Measurements from ENCODE around the gene FHIP2A. TPM values are rescaled to one million over a fixed set of nuclear protein-coding genes. Genes with fewer than 3 reads are reported as not detected.
"Not testable (repeated sequence)": the region's sequence is repeated elsewhere in the genome, so short reads cannot be mapped to it uniquely, and the experiment has no call there.

The FHIP2A gene
- total RNA-seq, 2 experiments from 2014 or later: 33.5 to 35.7 TPM

GRCh38 chr10:114855776-114856543, 34.4 kb downstream of the FHIP2A start:
- no peaks in the 10 kb centered on the region for H3K27me3 Mint-ChIP-seq
- no peaks in the 10 kb centered on the region for H3K9me3 Mint-ChIP-seq (ENCODE audit: low read depth)
- peaks cover 25% of the 10 kb centered on the region for H3K4me1 Mint-ChIP-seq
- peak; percentile 64 for ATAC-seq
- H3K27ac Mint-ChIP-seq: peak overlapping the region; percentile 86
- no peak for DNase-seq
- CTCF ChIA-PET: interaction anchor here (0.8 to 2.3 kb wide), 6 partner anchors 20 to 37 kb away, joined by 3 to 9 read pairs (median 3); no protein-coding TSS in a partner anchor
- peak overlapping the region; percentile 53 for H3K4me3 Mint-ChIP-seq
- H3K36me3 Mint-ChIP-seq: peaks cover 60% of the 10 kb centered on the region

GRCh38 chr10:114856544-114857287, 35.1 kb downstream of the FHIP2A start:
- Mint-ChIP-seq H3K9me3 (ENCODE audit: low read depth) (no peaks in the 10 kb centered on the region), H3K4me1 (peaks cover 25% of the 10 kb centered on the region), H3K27me3 (no peaks in the 10 kb centered on the region), H3K27ac (peak overlapping the region; percentile 86), H3K36me3 (peaks cover 60% of the 10 kb centered on the region), H3K4me3 (peak overlapping the region; percentile 53)
- ATAC-seq (peak; percentile 45), DNase-seq (no peak)
- CTCF ChIA-PET: interaction anchor here (0.8 to 2.3 kb wide), 5 partner anchors 21 to 38 kb away, joined by 3 to 9 read pairs (median 3); no protein-coding TSS in a partner anchor

- H3K27ac Mint-ChIP-seq: peak overlapping the region; percentile 86
- not testable (repeated sequence) for H3K9me3 Mint-ChIP-seq (ENCODE audit: low read depth); H3K4me3 Mint-ChIP-seq; DNase-seq; ATAC-seq; H3K27me3 Mint-ChIP-seq
- CTCF ChIA-PET: interaction anchor here (0.9 to 2.3 kb wide), 4 partner anchors 22 to 38 kb away, joined by 3 to 9 read pairs (median 4); no protein-coding TSS in a partner anchor
- H3K36me3 Mint-ChIP-seq: peaks cover 56% of the 10 kb centered on the region
- peaks cover 25% of the 10 kb centered on the region for H3K4me1 Mint-ChIP-seq
These were observed 35.6 kb downstream of the FHIP2A start for GRCh38 chr10:114857288-114857565.

DNA sequence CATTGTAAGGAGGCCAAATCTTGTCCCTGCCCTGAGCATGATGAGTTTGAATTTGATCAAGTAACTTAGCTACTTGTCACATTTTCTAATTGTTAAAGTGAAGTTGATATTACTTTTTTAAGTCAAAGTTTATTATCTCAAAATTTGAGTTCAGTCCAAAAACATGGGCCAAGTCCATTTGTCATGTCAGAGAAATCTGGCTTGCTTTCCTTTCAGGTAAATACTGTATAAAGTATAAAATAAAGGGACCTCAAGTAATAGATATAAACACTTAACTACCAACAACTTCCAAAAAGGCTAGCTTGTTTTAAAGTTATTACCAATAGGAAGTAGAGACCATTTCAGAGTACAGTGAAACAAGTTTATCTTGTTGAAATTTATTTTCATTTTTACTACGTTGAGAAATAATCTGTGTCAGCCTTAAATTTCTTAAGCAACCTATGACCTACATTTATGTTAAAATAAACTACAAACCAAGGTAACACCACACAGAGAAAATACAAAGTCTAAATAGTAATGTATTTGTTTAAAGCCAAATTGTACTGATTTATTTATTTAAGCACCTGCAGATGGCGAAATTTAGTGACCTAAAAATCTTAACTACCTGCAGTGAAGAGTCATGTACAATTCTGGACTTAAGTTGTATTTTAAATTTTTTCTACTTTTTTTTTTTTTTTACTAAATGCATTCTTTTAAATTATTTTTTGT, 36.5 kb downstream of the FHIP2A start:
- Mint-ChIP-seq H3K36me3 (peaks cover 50% of the 10 kb centered on the region), H3K27ac (no peak overlapping the region), H3K4me3 (no peak overlapping the region), H3K9me3 (ENCODE audit: low read depth) (no peaks in the 10 kb centered on the region), H3K4me1 (peaks cover 25% of the 10 kb centered on the region), H3K27me3 (no peaks in the 10 kb centered on the region)
- ATAC-seq (no peak), DNase-seq (no peak)
- CTCF ChIA-PET: interaction anchor here (0.5 to 2.3 kb wide), 2 partner anchors 21 to 41 kb away, joined by 3 to 9 read pairs; no protein-coding TSS in a partner anchor

- H3K36me3 Mint-ChIP-seq: peaks cover 50% of the 10 kb centered on the region
- CTCF ChIA-PET: no interaction called here
These were observed 37.6 kb downstream of the FHIP2A start for GRCh38 chr10:114859222-114859621.

GRCh38 chr10:114862456-114862855, 40.9 kb downstream of the FHIP2A start:
- peaks cover 6% of the 10 kb centered on the region for H3K4me1 Mint-ChIP-seq
- no peak overlapping the region for H3K4me3 Mint-ChIP-seq

More at GRCh38 chr10:114859222-114859621, 37.6 kb downstream of the FHIP2A start:
- no peak for ATAC-seq
- DNase-seq: no peak
- Mint-ChIP-seq H3K9me3 (ENCODE audit: low read depth) (no peaks in the 10 kb centered on the region), H3K4me3 (no peak overlapping the region), H3K27me3 (no peaks in the 10 kb centered on the region), H3K27ac (peak overlapping the region; percentile 30), H3K4me1 (peaks cover 25% of the 10 kb centered on the region)

GRCh38 chr10:114867365-114867764, 45.8 kb downstream of the FHIP2A start:
- Mint-ChIP-seq H3K27me3 (no peaks in the 10 kb centered on the region), H3K4me1 (no peaks in the 10 kb centered on the region), H3K9me3 (ENCODE audit: low read depth) (no peaks in the 10 kb centered on the region), H3K4me3 (no peak overlapping the region), H3K36me3 (peaks cover 13% of the 10 kb centered on the region), H3K27ac (no peak overlapping the region)
- ATAC-seq (no peak), DNase-seq (no peak)
- CTCF ChIA-PET: no interaction called here

More at GRCh38 chr10:114862456-114862855, 40.9 kb downstream of the FHIP2A start:
- CTCF ChIA-PET: interaction anchor here (3.5 kb wide), 1 partner anchor 16 kb away, joined by 23 read pairs; no protein-coding TSS in a partner anchor
- H3K9me3 Mint-ChIP-seq (ENCODE audit: low read depth): no peaks in the 10 kb centered on the region
- no peak overlapping the region for H3K27ac Mint-ChIP-seq
- no peak for DNase-seq
- no peak for ATAC-seq
- H3K27me3 Mint-ChIP-seq: no peaks in the 10 kb centered on the region
- H3K36me3 Mint-ChIP-seq: peaks cover 38% of the 10 kb centered on the region

DNA sequence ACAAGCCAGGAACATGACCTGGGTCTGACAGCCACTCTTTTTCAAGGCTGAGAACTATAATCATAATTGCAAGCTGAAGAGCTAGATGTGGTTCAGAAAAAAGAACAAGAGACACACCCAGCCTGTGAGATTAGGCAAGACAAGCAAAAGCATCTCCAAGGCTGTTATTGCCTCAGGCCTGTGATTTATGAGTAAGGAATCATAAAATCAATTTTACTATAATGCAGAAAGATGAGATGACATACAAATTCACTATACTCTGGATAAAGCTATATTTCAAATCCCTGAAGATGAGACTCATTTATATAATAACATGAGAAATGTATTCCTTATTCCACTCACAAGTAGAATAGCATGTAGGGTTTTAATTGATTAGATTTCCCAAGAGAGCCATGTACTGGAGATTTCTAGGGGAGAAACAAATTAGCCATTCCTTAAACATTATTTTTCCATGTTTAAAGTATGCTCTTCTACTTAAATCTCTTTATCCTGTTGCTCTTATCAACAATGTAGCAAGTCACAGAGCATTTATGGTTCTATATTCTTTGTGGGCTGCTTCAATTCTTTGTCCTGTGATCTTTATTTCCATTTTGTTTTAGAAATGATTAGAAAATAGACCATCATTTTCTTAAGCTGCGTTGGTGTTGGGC, 47.4 kb downstream of the FHIP2A start:
- no peaks in the 10 kb centered on the region for H3K4me1 Mint-ChIP-seq
- ATAC-seq (no peak), DNase-seq (no peak)
- H3K4me3 Mint-ChIP-seq: no peak overlapping the region
- no peaks in the 10 kb centered on the region for H3K9me3 Mint-ChIP-seq (ENCODE audit: low read depth)
- peaks cover 13% of the 10 kb centered on the region for H3K36me3 Mint-ChIP-seq
- CTCF ChIA-PET: interaction anchor here (0.8 to 4.1 kb wide), 3 partner anchors 10 to 47 kb away, joined by 3 to 21 read pairs (median 3); partner anchors contain the start of gene FHIP2A
- H3K27ac Mint-ChIP-seq: no peak overlapping the region
- peaks cover 4% of the 10 kb centered on the region for H3K27me3 Mint-ChIP-seq

- no peak overlapping the region for H3K27ac Mint-ChIP-seq
- H3K4me1 Mint-ChIP-seq: no peaks in the 10 kb centered on the region
- CTCF ChIA-PET: interaction anchor here (0.8 to 4.1 kb wide), 3 partner anchors 10 to 48 kb away, joined by 3 to 21 read pairs (median 3); partner anchors contain the start of gene FHIP2A
- H3K27me3 Mint-ChIP-seq: peaks cover 7% of the 10 kb centered on the region
- H3K36me3 Mint-ChIP-seq: peaks cover 11% of the 10 kb centered on the region
- no peaks in the 10 kb centered on the region for H3K9me3 Mint-ChIP-seq (ENCODE audit: low read depth)
- DNase-seq (no peak), ATAC-seq (no peak)
- no peak overlapping the region for H3K4me3 Mint-ChIP-seq
These were observed 47.9 kb downstream of the FHIP2A start for GRCh38 chr10:114869520-114869892.

DNA sequence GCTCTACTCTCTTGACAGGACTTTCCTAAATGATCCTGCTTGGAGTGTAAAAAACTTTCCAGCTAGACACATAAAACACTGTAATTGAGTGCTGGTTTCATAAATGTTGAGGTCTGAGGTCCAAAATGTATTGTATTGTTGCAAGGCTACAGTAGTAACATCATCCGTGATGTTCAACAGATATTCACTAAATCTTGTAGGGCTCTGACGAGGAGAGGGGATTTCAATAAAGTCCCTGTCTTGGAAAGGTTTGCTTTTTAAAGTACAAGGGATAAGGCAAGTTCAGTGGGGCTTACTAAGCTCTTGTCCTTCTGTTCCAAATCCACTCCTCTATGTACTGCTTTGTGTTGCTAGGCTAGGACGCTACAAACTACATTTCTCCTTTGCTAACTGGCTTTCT, 48.9 kb downstream of the FHIP2A start:
- DNase-seq (no peak), ATAC-seq (no peak)
- H3K27ac Mint-ChIP-seq: no peak overlapping the region
- H3K4me1 Mint-ChIP-seq: peaks cover 5% of the 10 kb centered on the region
- no peak overlapping the region for H3K4me3 Mint-ChIP-seq
- peaks cover 5% of the 10 kb centered on the region for H3K36me3 Mint-ChIP-seq
- peaks cover 12% of the 10 kb centered on the region for H3K27me3 Mint-ChIP-seq
- no peaks in the 10 kb centered on the region for H3K9me3 Mint-ChIP-seq (ENCODE audit: low read depth)
- CTCF ChIA-PET: interaction anchor here (1.2 to 4.1 kb wide), 2 partner anchors 9 to 15 kb away, joined by 3 to 21 read pairs; no protein-coding TSS in a partner anchor

DNA sequence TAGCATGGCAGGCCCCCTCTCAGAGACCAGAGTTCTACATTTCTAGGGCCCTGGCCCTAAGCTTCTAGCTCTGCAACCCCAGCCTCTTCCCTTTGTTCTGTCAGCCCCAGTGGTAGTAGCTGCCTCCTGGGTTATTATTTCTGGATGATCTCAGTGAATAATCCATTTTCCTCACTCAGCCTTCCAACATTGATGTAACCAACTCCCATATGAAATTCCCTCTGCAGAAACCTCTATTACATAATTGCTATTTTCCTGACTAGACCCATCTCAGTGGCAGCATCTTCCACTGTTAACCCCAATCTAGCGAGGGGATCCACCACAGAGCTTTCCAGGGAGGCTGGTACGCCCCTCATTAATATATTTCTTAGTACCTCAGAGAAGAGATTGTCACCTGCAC, 49.8 kb downstream of the FHIP2A start:
- Mint-ChIP-seq H3K4me3 (no peak overlapping the region), H3K27ac (no peak overlapping the region), H3K36me3 (no peaks in the 10 kb centered on the region), H3K27me3 (peaks cover 12% of the 10 kb centered on the region), H3K4me1 (peaks cover 6% of the 10 kb centered on the region), H3K9me3 (ENCODE audit: low read depth) (no peaks in the 10 kb centered on the region)
- CTCF ChIA-PET: interaction anchor here (4.1 kb wide), 1 partner anchor 8 kb away, joined by 21 read pairs; no protein-coding TSS in a partner anchor
- ATAC-seq: no peak
- no peak for DNase-seq

All from activated CD8-positive, alpha-beta memory T cell treated with anti-CD3 and anti-CD28 coated beads, Interleukin-2, amount 10 ng/mL, durations not matched to agents 7 days and 5 days (primary cell).